CD4-positive, CD25-positive, alpha-beta regulatory T cell (primary cell): ENCODE data around the gene AVPI1. TPM values are rescaled to one million over a fixed set of nuclear protein-coding genes. Genes with fewer than 3 reads are reported as not detected.

Experiments
- ATAC-seq, 2 donors: fragments of 150-1000 bp; cut with Tn5 transposase; one replicate each; pipeline ENCODE4 v1.10.0; 2021; ENCODE audit warnings: low read depth in 2 of 2, moderate number of reproducible peaks in 2 of 2, moderate library complexity in 1 of 2
- DNase-seq, 3 donors: peaks; one replicate each; pipeline versions ENCODE4 v3.0.0 to v3.0.0-alpha.2; 2012 to 2022; ENCODE audit warnings: mixed read lengths in 1 of 3
- H3K27ac ChIP-seq: one replicate; pipeline ENCODE4 v1.7.0; 2013; ENCODE audit warnings: mild to moderate bottlenecking, low read length; ENCODE audit not compliant: insufficient read depth, poor library complexity, severe bottlenecking
- H3K27me3 ChIP-seq: one replicate; pipeline ENCODE4 v1.7.0; 2013; ENCODE audit warnings: low read length; ENCODE audit not compliant: control insufficient read depth, insufficient read depth
- H3K36me3 ChIP-seq: one replicate; pipeline ENCODE4 v1.7.0; 2013; ENCODE audit warnings: mild to moderate bottlenecking, low read length, moderate library complexity; ENCODE audit not compliant: control insufficient read depth, insufficient read depth
- H3K4me1 ChIP-seq: 2 replicates; pipeline ENCODE4 v1.7.0; 2013; ENCODE audit warnings: mild to moderate bottlenecking, low read length; ENCODE audit not compliant: insufficient read depth, control insufficient read depth, poor library complexity, severe bottlenecking
- H3K4me3 ChIP-seq: one replicate; pipeline ENCODE4 v1.7.0; 2013; ENCODE audit warnings: low read depth, mild to moderate bottlenecking, low read length, moderate library complexity
- H3K9me3 ChIP-seq, 2 experiments: 1 replicate in 1 of 2; 2 replicates in 1 of 2; pipeline ENCODE4 v1.7.0; 2013; ENCODE audit warnings: low read length in 2 of 2, mild to moderate bottlenecking in 1 of 2, moderate library complexity in 1 of 2; ENCODE audit not compliant: control insufficient read depth in 2 of 2
- H3K27ac Mint-ChIP-seq, 3 donors: one replicate each; pipeline ENCODE4 v1.8.0; 2020 to 2022; ENCODE audit warnings: mild to moderate bottlenecking in 3 of 3, mixed read lengths in 3 of 3, moderate library complexity in 2 of 3
- H3K27me3 Mint-ChIP-seq: one replicate; pipeline ENCODE4 v1.8.0; 2022; ENCODE audit warnings: mild to moderate bottlenecking, mixed read lengths
- H3K36me3 Mint-ChIP-seq: one replicate; pipeline ENCODE4 v1.8.0; 2020; ENCODE audit warnings: mixed read lengths
- H3K4me1 Mint-ChIP-seq, 4 donors: one replicate each; pipeline ENCODE4 v1.8.0; 2020 to 2022; ENCODE audit warnings: mixed read lengths in 4 of 4, mild to moderate bottlenecking in 1 of 4
- H3K4me3 Mint-ChIP-seq, 4 donors: one replicate each; pipeline ENCODE4 v1.8.0; 2020 to 2022; ENCODE audit warnings: mild to moderate bottlenecking in 4 of 4, mixed read lengths in 4 of 4, moderate library complexity in 3 of 4
- H3K9me3 Mint-ChIP-seq, 7 donors: one replicate each; pipeline ENCODE4 v1.8.0; 2020 to 2022; ENCODE audit warnings: mixed read lengths in 7 of 7, mild to moderate bottlenecking in 3 of 7, moderate library complexity in 2 of 7
- polyA plus RNA-seq, 4 donors: library from polyadenylated mRNA; unstranded; fragments of 300-500 nt; fragmentation: Illumina TruSeq; gene quantifications; one replicate each; pipeline ENCODE4 v1.2.3, GENCODE V29; 2021
- total RNA-seq: library from RNA; stranded (reverse); gene quantifications from one replicate; pipeline ENCODE4 v1.2.3, GENCODE V29; 2022

AVPI1 gene
- total RNA-seq (11.1 TPM), polyA plus RNA-seq (1 to 10 TPM; 1.9 to 3.2 (median 2.9) TPM)

DNA sequence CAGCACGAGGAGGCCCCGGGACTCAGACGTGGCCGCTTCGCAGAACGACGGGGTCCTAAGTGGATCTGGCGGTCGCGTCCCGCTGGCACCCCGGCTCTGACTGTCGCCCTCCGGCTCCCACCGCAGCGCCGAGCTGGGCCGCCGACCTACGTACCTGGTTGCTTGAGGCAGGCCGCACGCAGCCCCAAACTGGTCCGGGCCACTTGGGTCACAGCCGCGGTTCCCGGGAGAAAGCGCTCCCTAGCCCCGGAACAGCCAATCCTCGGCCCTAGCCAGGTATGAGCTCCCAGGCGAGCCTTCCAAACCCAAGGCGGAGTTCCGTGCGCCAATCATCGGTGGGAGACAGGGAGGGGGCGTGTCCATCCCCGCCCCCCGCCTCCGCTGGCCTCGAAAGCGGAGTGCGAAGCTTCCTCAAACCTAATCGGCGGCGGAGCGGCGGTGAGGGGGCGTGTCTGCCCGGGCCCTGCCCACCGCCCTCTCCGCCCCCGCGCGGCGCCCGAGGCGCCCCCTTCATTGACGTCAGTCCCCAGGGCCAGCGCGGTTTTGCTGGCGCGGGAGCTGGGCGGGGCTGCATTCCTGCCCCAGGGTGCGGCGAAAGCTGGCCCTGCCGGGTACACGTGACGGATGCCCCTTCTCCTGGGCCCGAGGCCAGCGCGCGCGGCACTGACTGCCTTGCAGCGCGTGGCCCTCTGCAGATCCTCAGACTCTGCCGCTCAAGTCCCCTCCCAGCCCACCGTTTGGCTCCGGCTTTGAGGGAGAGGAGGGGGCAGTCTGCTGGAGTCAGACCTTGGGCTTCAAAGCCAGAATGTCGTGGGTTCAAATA lies at the start of gene AVPI1:
Gene AVPI1 (minus strand): TSS at position 280 of the 823 bp plus-strand sequence. CDS start 7,336 bp downstream, outside the sequence.
- H3K27me3 Mint-ChIP-seq: peaks cover 4% of the 10 kb centered on the region
- peak; percentile 91 to 93 for ATAC-seq
- no peaks in the 10 kb centered on the region for H3K9me3 ChIP-seq
- H3K27ac Mint-ChIP-seq: peak within 1 kb of the TSS in 2 of 3 donors; percentile 87 to 93
- peaks cover 16% of the 10 kb centered on the region for H3K4me1 ChIP-seq
- H3K36me3 Mint-ChIP-seq: no peaks in the 10 kb centered on the region
- H3K36me3 ChIP-seq: no peaks in the 10 kb centered on the region
- peak within 1 kb of the TSS; percentile 78 for H3K4me3 ChIP-seq
- H3K4me3 Mint-ChIP-seq: peak within 1 kb of the TSS; percentile 88 to 97 (median 91)
- DNase-seq: peak; percentile 95 to 96 (median 95)
- peaks cover 6 to 31% (median 15%) of the 10 kb centered on the region in 4 donors for H3K4me1 Mint-ChIP-seq
- peak within 1 kb of the TSS; percentile 70 for H3K27ac ChIP-seq
- H3K9me3 Mint-ChIP-seq: no peaks in the 10 kb centered on the region
- H3K27me3 ChIP-seq: no peaks in the 10 kb centered on the region

DNA sequence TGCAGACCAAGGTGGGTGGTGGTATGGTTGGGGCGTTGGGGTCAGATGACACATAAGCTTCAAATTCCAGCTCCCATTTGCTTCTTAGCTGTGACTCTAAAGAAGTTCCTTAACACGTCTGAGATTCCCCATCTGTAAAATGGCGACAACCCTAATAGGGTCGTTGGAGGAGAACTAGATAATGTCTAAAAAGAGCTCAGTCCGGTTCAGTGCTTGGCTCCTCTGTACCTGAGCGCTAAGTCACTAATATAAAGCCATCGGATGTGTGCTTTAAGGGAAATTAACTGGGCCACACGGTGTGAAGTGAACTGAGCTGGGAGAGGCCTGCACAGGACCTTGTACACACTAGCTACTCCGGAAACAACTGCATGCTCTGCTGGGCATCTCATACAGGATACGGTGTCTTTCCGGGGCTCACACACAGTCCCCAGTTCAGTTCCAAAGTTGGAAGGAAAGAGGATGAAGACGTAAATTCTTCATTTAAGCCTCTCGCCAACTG lies 49.4 kb upstream of the AVPI1 start:
- Histone ChIP-seq H3K9me3 (no peaks in the 10 kb centered on the region), H3K27me3 (no peaks in the 10 kb centered on the region), H3K36me3 (peaks cover 20% of the 10 kb centered on the region), H3K27ac (peak overlapping the region; percentile 92), H3K4me1 (peaks cover 38% of the 10 kb centered on the region), H3K4me3 (peak overlapping the region; percentile 95)
- Mint-ChIP-seq H3K4me1 (peaks cover 19 to 53% (median 34%) of the 10 kb centered on the region in 4 donors), H3K36me3 (peaks cover 31% of the 10 kb centered on the region), H3K9me3 (no peaks in the 10 kb centered on the region), H3K4me3 (peak overlapping the region; percentile 99 to 100 (median 99)), H3K27me3 (peaks cover 4% of the 10 kb centered on the region), H3K27ac (peak overlapping the region in 2 of 3 donors; percentile 98 to 99)
- no peak for DNase-seq
- peak in 1 of 2 donors; percentile 1 for ATAC-seq

GRCh38 chr10:97734021-97734420 lies 47.0 kb upstream of the AVPI1 start:
- H3K9me3 Mint-ChIP-seq: peaks cover 0 to 1% (median 0%) of the 10 kb centered on the region in 7 donors
- Histone ChIP-seq H3K9me3 (no peaks in the 10 kb centered on the region), H3K4me1 (peaks cover 21% of the 10 kb centered on the region), H3K27ac (no peak overlapping the region), H3K4me3 (no peak overlapping the region), H3K27me3 (no peaks in the 10 kb centered on the region), H3K36me3 (peaks cover under 1% of the 10 kb centered on the region)
- H3K4me3 Mint-ChIP-seq: peak overlapping the region in 2 of 4 donors; percentile 73 to 99
- H3K4me1 Mint-ChIP-seq: peaks cover 14 to 29% (median 18%) of the 10 kb centered on the region in 4 donors
- DNase-seq (no peak), ATAC-seq (no peak)
- peaks cover 12% of the 10 kb centered on the region for H3K36me3 Mint-ChIP-seq
- H3K27me3 Mint-ChIP-seq: peaks cover 18% of the 10 kb centered on the region
- H3K27ac Mint-ChIP-seq: peak overlapping the region in 1 of 3 donors; percentile 40

- peaks cover 10% of the 10 kb centered on the region for H3K36me3 Mint-ChIP-seq
- ATAC-seq (no peak), DNase-seq (no peak)
- H3K9me3 ChIP-seq: no peaks in the 10 kb centered on the region
- peaks cover 20% of the 10 kb centered on the region for H3K27me3 Mint-ChIP-seq
- peaks cover 14% of the 10 kb centered on the region for H3K4me1 ChIP-seq
- H3K27ac ChIP-seq: no peak overlapping the region
- H3K4me1 Mint-ChIP-seq: peaks cover 10 to 24% (median 14%) of the 10 kb centered on the region in 4 donors
- H3K4me3 ChIP-seq: no peak overlapping the region
- H3K9me3 Mint-ChIP-seq: peaks cover 0 to 1% (median 0%) of the 10 kb centered on the region in 7 donors
- H3K4me3 Mint-ChIP-seq: peak overlapping the region in 1 of 4 donors; percentile 2
- no peak overlapping the region for H3K27ac Mint-ChIP-seq
- H3K36me3 ChIP-seq: no peaks in the 10 kb centered on the region
- no peaks in the 10 kb centered on the region for H3K27me3 ChIP-seq
These were observed 46.2 kb upstream of the AVPI1 start for GRCh38 chr10:97733256-97733655.

- Histone ChIP-seq H3K36me3 (no peaks in the 10 kb centered on the region), H3K4me1 (peaks cover 4% of the 10 kb centered on the region), H3K27me3 (peaks cover under 1% of the 10 kb centered on the region), H3K9me3 (no peaks in the 10 kb centered on the region), H3K4me3 (no peak overlapping the region), H3K27ac (no peak overlapping the region)
- no peak for ATAC-seq
- no peak overlapping the region for H3K27ac Mint-ChIP-seq
- peaks cover 2% of the 10 kb centered on the region for H3K36me3 Mint-ChIP-seq
- H3K27me3 Mint-ChIP-seq: peaks cover 20% of the 10 kb centered on the region
- H3K4me1 Mint-ChIP-seq: peaks cover 3 to 14% (median 5%) of the 10 kb centered on the region in 4 donors
- H3K9me3 Mint-ChIP-seq: peaks cover 0 to 1% (median 0%) of the 10 kb centered on the region in 7 donors
- DNase-seq: no peak
- peak overlapping the region in 2 of 4 donors; percentile 51 for H3K4me3 Mint-ChIP-seq
These were observed 45.0 kb upstream of the AVPI1 start for GRCh38 chr10:97732052-97732359.

DNA sequence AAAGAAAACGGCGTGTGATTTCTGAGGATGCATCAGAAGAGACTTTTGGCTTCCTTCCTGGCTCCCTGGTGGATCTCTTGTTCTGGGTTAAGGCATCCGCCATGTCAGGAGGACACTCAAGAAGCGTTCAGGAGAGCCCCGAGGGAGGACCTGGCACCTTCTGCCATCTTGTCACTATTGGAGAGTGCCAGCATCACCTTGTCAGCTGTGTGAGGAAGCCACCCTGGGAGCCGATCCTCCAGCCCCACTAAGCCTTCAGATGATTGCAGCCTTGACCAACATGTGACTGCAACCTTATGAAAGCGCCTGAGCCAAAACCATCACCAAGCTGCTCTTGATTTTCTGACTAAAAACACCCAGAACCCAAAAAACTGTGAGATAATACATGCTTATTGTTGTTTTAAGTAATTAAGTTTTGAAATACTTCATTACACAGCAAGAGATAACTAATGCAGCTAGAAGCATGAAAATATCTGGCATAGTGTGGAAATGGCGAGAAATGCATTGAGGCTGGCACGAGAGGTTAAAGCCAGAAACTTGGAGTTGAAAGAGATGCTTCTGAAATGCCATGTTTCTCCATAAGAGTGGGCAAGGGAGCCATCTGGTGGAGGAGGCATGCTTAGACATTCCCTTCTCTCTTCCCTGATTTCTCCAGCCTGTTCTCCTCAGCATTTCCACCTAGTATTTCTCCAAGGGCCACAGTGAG lies 44.5 kb upstream of the AVPI1 start:
- Histone ChIP-seq H3K36me3 (no peaks in the 10 kb centered on the region), H3K9me3 (no peaks in the 10 kb centered on the region), H3K4me3 (no peak overlapping the region), H3K27me3 (peaks cover 5% of the 10 kb centered on the region), H3K27ac (no peak overlapping the region), H3K4me1 (peaks cover under 1% of the 10 kb centered on the region)
- H3K27ac Mint-ChIP-seq: no peak overlapping the region
- H3K27me3 Mint-ChIP-seq: peaks cover 22% of the 10 kb centered on the region
- DNase-seq: peak; percentile 48 to 58 (median 54)
- H3K4me3 Mint-ChIP-seq: peak overlapping the region in 2 of 4 donors; percentile 51
- H3K9me3 Mint-ChIP-seq: peaks cover 0 to 1% (median 0%) of the 10 kb centered on the region in 7 donors
- H3K36me3 Mint-ChIP-seq: no peaks in the 10 kb centered on the region
- peak; percentile 50 to 53 for ATAC-seq
- peaks cover under 1 to 9% (median 4%) of the 10 kb centered on the region in 4 donors for H3K4me1 Mint-ChIP-seq

DNA sequence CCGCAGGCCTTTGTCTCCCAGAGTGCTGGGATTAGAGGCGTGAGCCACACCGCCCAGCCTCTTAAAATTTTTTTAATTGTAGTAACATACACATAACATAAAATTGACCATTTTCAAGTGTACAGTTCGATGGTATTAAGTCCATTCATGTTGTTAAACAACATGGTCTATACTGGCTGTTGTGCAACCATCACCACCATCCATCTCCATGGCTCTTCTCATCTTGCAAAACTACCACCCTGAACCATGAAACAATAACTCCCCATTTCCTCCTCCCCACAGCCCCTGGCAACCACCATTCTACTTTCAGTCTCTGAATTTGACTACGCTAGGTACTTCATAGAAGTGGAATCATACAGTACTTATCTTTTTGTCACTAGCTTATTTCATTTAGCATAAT lies 42.0 kb upstream of the AVPI1 start:
- H3K9me3 Mint-ChIP-seq: peaks cover 0 to 1% (median 0%) of the 10 kb centered on the region in 7 donors
- Histone ChIP-seq H3K27me3 (peaks cover 7% of the 10 kb centered on the region), H3K36me3 (no peaks in the 10 kb centered on the region), H3K4me1 (no peaks in the 10 kb centered on the region), H3K27ac (no peak overlapping the region), H3K9me3 (no peaks in the 10 kb centered on the region), H3K4me3 (no peak overlapping the region)
- peaks cover 35% of the 10 kb centered on the region for H3K27me3 Mint-ChIP-seq
- no peaks in the 10 kb centered on the region for H3K4me1 Mint-ChIP-seq
- ATAC-seq (no peak), DNase-seq (no peak)
- no peaks in the 10 kb centered on the region for H3K36me3 Mint-ChIP-seq
- H3K4me3 Mint-ChIP-seq: peak overlapping the region in 1 of 4 donors; percentile 58
- H3K27ac Mint-ChIP-seq: no peak overlapping the region
